AG08395 (cell line): ENCODE data around the gene ODAD2.
A peak's percentile ranks its signal among the peaks of the same experiment; 100 is the strongest.

Experiments used
- DNase-seq: peaks from one replicate; pipeline ENCODE4 v3.0.0; 2012; ENCODE audit warnings: mixed read lengths, low spot score

The ODAD2 gene

DNA sequence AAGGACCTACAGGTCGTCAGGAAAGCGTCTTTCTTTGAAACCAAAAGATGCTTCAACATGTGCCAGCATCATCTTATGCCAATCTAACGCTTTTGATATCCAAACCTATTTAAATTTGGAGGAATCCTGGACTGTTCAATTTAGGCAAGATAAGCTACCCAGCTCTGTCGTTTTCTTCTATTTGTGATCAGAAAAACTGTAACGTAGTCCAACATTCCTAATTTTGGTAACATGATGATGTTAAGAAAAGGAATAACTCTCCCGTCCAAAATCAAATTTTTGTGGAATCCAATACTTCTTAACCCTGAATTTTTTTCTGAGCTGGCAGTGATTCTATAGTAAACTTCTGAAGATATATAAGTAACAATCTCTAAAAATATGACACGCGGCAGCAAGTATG is 160.0 kb downstream of the ODAD2 start:
- DNase-seq: no peak

DNA sequence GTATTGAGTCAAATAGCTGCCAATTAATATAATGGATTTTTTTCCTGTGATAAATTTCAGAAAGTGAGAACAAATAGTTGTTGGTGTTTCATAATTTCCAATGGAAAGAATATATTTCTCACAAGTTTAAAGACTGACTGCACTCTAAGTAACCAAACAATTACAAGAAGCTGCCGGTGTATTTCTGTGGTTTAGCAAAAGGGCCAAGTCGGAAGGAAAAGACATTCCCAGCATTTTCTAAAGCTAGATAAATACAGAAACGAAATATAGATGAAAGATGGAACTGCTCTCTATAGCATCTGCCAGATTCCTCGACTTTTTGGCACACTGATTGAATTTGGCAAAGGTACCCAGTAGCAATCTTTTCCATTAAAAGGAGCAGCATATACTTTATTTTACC is 160.5 kb downstream of the ODAD2 start:
- DNase-seq: peak; percentile 27

DNA sequence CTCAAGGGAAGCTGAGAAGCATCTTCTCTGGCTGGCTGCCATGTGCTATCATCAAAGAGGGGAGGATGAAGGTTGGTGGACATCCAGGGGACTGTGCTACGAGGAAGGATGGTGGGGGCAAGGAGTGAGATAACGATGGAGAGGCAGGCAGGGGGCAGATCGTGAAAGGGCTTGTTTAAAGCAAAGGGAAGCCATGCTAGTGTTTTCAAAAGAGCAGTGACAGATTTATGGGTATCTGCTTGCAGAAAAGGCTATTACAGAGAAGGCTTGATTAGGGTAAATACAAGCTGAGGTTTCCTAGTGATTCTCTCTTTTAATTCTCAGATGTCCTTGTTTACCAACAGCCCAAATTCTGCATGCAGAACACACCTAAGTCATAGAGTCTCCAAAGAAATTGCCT is 164.4 kb downstream of the ODAD2 start:
- no peak for DNase-seq

DNA sequence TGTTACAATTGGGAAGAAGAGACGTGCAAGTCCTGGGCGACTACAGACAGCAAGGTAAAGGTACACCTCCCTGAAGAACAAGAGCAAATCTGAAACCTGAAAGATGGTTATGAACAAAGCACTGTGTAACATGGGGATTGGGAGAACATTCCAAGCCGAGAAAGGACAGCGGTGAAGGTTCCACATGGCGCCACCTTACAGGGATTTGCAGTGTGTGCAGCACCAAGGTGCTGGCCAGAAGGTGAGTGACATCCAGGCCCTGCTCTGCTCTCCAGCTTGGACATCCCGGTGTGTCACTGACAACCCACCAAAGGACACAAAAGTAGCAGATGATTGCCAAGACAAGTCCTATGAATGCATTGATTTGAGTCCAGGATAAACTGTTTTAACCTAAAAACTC is 165.1 kb downstream of the ODAD2 start:
- no peak for DNase-seq

DNA sequence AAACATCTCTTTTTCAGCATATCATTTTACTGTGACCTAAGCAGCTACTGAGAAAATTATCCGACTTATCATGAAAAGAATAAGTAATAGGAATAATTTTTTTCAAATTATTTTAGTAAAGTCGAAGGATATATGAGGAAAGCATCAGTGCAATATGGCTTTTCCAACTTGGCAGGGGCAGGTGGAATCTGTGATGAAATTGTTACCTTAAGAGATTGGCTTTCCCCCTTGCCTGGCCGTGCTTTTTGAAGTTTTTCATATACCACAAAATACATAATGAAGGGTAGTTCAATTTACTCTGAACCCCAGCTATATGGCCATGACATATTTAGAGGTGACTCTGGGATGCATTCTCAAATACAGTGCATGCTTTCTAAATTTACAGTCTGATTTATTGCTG is 166.1 kb downstream of the ODAD2 start:
- no peak for DNase-seq

DNA sequence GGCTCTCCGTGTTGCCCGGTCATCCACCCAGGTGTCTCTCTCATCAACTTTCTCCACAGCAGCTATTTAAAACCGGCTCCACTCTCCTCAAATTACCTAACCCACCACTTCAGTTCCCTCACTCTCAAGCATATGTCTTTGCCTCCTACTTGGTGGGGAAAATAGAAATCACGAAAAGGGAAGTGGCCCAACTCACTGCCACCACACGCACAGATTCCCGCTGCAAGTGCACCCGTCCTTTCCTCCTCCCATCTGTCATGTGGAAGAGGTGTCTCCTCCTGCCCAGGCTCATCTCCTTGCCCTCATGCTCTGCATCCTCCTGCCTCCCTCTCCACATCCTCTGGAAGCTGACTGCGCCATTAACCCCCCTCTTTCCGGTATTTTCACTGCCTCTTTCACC is 172.5 kb downstream of the ODAD2 start:
- DNase-seq: no peak

DNA sequence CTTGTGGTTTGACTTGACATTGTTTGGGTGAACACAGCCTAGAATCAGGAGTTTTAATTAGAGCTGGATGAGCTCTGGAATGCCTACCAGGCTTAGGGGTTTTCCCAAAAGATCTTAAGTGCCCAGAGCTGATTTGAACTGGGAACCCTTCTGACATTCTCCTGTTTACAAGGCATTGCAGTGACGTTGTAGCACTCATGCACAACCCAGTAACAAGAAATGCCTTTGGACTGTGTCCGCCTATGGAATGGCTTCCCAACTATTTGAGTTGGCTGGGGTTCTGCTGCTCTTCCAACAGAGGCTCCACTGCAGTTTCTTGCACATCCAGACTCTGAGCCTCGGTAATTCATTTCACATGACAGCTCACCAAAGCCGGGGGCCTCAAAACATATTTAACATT is 176.6 kb downstream of the ODAD2 start:
- DNase-seq: peak; percentile 58

DNA sequence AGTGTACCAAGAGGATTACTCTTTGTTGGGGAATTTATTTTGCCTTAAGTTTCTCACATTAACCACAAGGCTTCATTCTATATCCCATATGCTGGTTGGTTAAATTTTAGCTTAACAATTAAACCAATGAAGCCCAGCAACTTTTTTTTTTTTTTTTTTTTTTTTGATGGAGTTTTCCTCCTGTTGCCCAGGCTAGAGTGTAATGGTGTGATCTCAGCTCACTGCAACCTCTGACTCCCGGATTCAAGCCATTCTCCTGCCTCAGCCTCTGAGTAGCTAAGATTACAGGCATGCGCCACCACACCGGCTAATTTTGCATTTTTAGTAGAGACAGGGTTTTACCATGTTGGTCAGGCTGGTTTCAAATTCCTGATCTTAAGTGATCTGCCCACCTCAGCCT is 178.2 kb downstream of the ODAD2 start:
- DNase-seq: no peak

DNA sequence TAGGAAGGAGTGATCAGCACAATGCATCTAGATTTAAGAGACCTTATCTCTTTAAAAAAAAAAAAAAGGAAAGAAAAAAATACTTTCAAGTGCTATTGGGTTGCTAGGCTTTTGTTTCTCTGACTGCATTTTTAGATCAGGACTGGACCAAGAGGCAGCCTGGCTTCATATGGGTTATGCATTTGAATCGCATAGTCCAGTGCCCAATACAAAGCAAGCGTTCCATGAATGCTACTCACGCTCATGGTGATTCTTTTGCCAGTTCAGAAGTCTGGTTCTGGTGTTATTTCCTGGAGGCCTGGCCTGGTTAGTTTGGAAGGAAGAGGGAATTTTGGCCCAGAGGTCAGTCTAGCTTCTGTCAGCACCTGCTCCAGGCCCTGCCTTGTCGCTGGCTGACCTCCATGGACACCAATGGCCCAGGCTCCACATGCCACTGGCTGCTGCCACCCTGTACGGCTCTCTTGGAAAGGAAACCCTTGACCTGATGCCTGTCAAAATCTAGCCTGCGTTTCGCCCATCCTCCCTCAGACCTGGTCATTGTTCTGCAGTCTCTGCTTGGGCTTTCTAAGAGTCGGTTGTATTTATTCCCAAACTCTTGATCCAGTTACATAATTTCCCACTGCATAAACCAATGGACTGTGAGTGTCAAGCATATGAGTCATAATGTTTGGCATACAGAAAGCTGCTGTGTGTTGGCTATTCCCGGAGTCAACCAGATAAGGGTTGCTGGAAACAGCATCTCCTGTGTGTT is 178.9 kb downstream of the ODAD2 start:
- DNase-seq: peak; percentile 86

DNA sequence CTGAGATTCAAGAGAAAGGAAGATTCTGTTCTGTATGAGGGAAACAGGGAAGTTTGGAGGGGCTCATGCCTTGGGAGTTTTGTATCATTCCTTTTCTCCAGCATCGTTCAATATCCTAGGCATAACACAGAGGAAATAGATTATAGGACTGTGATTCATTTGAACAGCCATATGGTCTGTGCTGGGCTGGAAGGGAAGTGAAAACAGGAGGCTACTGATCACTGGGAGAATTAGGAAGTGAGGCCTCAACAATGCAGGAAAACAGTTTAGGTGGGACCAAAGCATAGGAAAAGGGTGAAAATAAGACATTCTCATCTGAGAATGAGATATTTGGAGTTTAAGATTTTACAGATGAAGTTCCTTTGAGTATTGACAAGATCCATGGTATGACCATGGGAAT is 182.6 kb downstream of the ODAD2 start:
- no peak for DNase-seq

DNA sequence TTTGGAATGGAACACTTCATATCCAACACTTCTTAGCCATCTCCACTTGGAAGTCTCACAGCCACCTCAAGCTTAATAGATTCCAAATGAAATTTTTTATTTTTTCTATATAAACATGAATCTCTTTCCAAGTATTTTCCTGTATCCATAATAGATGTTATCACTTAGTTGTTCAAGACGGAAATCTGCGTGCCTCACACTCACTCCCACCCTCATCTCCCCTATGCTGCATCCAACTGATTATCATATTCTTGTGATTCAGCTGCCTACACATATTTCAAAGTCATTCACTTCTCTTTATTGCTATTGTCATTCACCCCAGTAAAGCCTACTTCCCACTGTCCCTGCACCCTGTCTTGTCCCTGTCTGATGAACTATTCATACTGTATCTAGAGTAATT is 183.0 kb downstream of the ODAD2 start:
- DNase-seq: no peak

DNA sequence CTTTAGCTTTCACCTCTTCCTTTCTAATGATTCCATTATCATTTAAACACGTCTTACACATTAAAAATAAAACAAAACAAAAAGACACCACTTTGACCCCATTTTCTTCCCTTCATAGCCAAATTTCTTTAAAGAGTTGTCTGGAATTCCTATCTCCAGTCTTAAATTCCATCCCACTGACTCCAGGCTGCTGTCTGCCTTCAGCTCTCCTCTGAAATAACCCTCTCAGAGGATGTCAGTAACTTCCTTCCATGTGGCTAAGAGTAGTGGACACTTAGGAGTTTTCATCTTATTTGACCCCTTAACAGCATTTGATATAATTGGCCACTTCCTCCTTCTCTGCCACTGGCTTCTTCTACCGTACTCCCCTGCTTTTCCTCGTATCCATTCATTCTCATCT is 183.6 kb downstream of the ODAD2 start:
- peak; percentile 29 for DNase-seq

DNA sequence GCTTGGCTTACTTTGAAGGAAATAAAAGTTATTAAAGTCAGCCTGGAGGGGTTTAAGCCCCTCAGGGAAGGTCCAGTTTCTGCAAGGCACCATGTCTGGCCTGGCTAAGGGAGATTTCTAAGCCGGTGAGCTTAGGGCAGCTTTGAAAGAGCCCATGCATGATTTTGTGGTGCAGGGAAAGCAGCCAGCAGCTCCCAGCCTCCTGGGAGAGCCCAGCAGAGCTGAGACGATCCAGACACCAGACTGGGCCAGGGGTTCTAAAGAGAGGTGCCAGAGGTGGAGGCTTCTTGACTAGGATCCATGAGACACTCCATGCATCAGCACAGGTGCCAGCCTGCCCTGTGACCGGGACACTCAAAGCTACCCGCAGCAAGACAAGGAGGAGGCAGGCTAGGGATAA is 193.7 kb downstream of the ODAD2 start:
- DNase-seq: no peak

DNA sequence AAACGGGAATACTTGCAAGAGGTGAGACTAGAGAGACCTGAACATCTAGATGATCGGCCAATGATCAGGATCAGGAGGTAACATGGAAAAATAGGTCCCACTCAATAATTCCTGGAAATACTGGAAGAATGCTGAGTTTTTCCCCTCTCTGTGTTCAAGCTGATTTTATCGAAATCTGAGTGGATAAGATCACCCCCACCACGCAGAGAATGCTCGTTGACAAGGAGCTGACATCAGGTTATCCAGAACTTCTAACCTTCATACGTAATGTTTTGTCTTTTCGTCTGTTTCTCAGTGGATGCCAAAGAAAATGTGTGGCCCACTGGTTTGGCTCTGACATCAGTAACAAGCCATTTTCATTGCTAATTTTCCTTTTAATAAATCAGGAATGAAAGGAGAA is 194.7 kb downstream of the ODAD2 start:
- no peak for DNase-seq

DNA sequence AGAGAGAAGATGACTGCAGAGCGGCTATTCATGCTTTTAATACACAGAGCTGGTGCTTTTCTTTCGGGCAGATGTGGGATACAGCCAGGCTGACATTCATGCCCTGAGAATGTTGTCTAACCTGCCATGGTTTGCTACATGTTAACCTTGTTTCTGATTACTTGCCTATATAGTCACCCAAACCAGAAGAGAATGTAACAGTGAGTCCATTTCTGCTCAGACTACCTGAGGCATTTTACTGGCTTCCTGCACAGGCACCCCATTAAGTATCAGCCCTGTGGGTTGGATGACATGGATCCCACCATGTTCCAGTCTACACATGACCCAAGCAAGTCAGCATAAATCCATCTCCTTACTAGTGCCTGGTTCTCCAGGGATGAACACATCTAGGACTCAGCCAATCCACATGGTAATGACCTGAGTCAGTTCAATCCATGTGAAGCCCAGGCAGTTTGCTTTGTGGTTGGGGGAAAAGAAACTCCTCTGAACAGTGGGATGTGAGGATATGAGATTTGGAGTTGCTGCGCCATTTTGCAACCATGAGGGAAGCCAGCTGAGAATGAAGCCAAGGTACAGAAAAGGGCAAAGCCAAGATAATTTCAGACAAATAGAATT is 197.6 kb downstream of the ODAD2 start:
- DNase-seq: no peak

DNA sequence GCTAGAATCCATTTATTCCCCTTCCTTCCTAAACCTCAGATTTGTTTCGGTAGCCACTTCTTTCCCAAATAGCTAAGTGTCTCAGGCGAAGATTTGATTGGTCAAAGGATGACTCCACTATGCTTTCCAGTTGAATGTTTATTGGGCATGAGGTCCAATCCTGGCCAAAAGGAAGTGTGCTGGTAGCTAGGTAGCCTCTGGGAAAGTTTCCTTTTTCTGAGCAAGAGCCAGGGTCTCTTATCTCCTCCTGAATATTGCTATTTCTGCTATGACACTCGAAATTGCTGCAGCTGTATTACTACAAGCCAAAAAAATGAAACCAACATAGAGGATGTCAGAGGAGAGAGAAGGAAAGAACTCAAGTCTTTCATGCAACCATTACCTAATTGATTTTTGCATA is 199.8 kb downstream of the ODAD2 start:
- DNase-seq: no peak

DNA sequence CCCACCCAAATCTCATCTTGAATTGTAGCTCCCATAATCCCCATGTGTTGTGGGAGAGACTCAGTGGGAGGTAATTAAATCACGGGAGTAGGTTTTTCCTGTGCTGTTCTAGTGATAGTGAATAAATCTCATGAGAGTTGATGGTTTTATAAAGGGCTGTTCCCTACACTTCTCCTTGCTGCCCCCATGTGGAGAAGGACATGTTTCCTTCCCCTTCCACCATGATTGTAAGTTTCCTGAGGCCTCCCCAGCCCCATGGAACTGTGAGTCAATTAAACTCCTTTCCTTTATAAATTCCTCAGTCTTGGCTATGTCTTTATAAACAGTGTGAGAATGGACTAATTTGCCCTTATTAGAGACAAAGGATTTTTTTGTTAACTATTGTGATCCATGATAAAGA is 204.7 kb downstream of the ODAD2 start:
- no peak for DNase-seq

DNA sequence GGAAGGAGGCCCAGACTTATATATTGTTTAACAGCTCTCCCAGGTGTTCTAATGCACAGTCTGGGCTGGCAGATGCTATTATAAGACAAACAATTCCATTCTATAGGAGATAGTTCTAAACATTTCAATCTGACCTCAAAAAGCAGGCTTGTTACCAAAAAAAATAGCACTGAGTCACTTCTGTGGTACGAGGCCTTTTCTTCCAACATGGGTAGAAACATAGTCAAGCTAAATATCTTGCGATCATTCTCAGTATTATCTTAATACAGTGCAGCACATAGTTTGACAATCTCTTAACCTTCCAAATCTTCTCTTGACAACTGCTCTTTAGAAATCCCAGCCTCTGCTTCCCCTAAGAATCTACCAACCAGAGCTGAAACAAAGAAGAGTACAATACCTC is 206.7 kb downstream of the ODAD2 start:
- no peak for DNase-seq

DNA sequence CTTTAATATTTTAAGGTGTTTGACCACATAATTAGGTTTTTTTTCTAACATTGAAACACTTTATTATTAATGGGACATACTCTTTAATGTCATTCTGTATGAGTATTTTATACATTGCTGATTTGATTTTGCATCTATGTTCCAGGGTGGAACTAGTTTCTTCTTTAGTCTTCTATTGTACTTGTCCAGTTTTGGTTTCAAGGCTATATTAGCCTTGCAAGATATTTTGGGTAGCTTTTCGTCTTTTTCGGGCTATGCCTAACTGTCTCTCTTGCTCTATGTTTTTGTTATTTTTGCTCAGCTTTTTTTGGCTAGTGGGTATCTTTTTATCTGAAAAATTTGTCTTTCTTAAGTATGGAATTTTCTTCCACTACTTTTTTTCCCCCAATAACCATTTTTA is 214.6 kb downstream of the ODAD2 start:
- no peak for DNase-seq

DNA sequence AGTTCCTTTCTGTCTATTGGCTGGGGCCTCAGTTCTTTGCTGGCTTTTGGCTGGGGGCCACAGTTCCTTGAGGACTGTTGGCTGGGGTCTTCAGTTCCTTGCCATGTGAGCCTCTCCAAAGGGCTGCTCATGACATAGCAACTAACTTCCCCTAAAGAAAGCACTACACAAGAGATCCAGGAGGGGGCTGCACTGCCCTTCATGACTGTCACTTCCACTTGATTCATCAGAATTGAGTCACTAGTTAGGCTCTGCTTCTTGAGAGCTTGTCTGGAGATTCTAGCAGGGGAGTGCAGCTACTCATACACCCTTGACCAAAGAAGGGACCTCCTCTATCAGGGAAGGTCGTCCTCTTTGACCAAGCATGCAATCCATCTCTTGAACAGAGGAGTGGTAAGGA is 215.2 kb downstream of the ODAD2 start:
- peak; percentile 69 for DNase-seq

DNA sequence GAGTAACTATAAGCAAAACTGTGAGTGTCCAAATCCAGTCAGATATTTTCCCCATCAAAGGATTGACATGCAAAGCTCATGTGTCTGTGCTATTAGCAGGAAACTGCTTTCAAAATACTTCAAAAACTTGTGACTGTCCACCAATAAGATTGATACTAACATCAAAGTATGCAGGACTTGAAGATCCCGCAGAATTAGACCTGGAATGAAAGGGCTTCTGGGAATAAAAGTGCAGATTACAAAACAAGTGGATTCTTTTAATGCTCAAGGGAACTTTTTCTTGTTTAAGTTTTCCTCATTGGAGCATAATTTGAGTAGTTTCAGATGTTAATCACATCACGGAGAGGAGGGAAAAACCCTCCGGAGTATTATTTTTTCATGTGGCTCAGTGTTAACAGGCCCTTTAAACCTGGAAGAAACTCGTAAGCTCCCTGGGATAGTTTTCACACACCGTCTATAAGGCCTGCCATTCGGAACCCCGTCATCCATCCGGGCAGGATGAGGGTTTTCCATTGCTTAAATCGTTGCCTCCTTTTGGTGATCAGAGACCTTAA is 219.3 kb downstream of the ODAD2 start:
- peak; percentile 18 for DNase-seq

DNA sequence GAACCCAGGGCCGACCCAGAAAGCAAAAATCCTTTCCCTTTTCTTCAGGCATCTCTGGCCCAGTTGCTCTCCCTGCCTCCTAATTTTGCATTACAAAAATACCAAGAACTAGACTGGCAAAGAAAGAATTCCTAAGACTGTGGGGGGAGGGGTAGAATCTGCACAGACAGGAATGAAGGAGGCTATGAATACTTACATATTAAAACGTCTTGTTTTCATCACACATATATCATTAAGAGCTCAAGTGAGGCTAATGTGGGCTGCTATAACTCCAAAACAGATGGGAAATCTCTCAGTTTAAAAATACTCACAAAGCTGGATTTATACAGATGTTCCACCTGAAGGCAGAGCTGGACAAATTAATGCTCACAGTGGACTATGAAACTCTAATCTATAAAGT is 224.0 kb downstream of the ODAD2 start:
- no peak for DNase-seq

DNA sequence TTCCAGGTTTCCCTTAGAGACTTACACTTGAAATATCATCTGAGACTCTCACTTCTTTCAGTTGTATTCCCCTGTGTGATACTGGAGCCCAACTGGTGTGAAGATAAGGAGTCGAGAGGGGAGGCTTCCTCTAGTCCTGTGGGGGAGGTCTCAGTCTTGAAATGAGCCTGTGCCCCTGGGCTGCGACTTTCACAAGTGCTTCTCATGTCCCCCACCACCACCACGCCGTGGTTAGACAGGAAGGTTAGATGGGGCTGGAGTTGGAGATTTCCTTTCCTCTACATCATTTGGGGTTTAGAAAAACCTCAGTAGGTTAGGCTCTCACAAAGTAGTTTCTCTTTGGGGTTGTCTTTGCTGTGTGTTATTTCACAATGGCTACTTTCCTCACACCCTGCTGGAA is 227.6 kb downstream of the ODAD2 start:
- no peak for DNase-seq

DNA sequence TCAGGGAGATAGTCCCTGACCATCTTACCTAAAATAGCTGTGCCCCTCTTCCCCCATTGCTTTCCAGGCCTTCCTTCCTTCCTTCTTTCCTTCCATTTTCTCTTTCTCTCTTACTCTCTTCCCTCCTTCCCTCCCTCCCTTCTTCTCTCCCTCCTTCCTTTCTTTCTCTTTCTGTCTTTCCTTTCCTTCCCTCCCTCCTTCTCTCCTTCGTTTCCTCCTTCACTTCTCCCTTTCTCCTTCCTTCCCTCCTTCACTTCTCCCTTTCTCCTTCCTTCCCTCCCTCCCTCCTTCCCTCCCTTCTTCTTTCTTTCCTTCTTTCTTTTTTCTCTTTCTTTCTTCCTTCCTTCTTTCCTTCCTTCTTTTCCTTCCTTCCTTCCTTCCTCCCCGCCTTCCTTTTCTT is 228.7 kb downstream of the ODAD2 start:
- no peak for DNase-seq
